PFSK-1 (cell line): Measurements from ENCODE around the gene LINGO4.

Experiments
- POLR2AphosphoS5 ChIP-seq: IDR thresholded peaks from 2 replicates; pipeline ENCODE4 v1.6.1; 2012; ENCODE audit warnings: low read depth, mild to moderate bottlenecking, control low read depth, low read length, moderate library complexity
- REST ChIP-seq, 2 experiments: IDR thresholded peaks; 2 replicates each; pipeline versions ENCODE4 v1.6.1 to v1.8.0; 2011 to 2012; ENCODE audit warnings: low read depth in 2 of 2, low read length in 2 of 2, control low read depth in 1 of 2, inconsistent platforms in 1 of 2, mild to moderate bottlenecking in 1 of 2, moderate library complexity in 1 of 2; ENCODE audit not compliant: insufficient read depth in 1 of 2

DNA sequence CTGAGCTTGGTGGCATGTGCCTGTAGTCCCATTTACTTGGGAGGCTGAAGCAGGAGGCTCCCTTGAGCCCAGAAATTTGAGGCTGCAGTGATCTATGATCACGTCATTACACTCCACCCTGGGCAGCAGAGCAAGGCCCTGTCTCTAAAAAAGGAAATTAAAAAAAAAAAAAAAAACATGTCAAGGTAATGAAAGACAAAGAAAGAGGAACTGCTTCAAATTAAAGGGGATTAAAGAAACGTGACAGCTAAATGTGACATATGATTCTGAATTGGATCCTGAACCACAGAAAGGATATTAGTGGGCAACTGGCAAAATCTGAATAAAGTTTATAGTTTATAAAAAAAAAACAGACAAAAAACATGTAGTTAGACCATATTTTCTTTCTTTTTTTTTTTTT, 38.2 kb upstream of the LINGO4 start:
- TF ChIP-seq POLR2AphosphoS5 (no peak), REST (IDR thresholded peaks at IDR 0.05; ENCODE audit: insufficient read depth in 1 of 2, low read depth in 2 of 2, low read length in 2 of 2) (no peak)
